NCI-H146 (cell line): ENCODE data around the gene SNRNP48.

Experiments
- DNase-seq: peaks from one replicate; lab custom pipeline; 2025; lab: John Stamatoyannopoulos, UW

The SNRNP48 gene

GRCh38 chr6:7644417-7644816 is 54.4 kb downstream of the SNRNP48 start:
- DNase-seq: no peak

- no peak for DNase-seq
Observed at GRCh38 chr6:7646394-7646793, 56.4 kb downstream of the SNRNP48 start.

- no peak for DNase-seq
Observed at GRCh38 chr6:7647504-7647903, 57.5 kb downstream of the SNRNP48 start.

GRCh38 chr6:7649037-7649810 is 59.2 kb downstream of the SNRNP48 start:
- DNase-seq: no peak

- DNase-seq: no peak
Observed at GRCh38 chr6:7650878-7651277, 60.9 kb downstream of the SNRNP48 start.

GRCh38 chr6:7652957-7653356 is 63.0 kb downstream of the SNRNP48 start:
- DNase-seq: no peak

- DNase-seq: no peak
Observed at GRCh38 chr6:7656355-7656754, 66.4 kb downstream of the SNRNP48 start.

- DNase-seq: no peak
Observed at GRCh38 chr6:7658543-7658942, 68.5 kb downstream of the SNRNP48 start.

GRCh38 chr6:7661364-7661763 is 71.4 kb downstream of the SNRNP48 start:
- no peak for DNase-seq
